Keratinocyte (primary cell): Measurements from ENCODE around the gene OR2AE1. TPM values are rescaled to one million over a fixed set of nuclear protein-coding genes. Genes with fewer than 3 reads are reported as not detected.
A peak's percentile ranks its signal among the peaks of the same experiment; 100 is the strongest.

ENCODE experiments used
- DNase-seq: peaks from one replicate; pipeline ENCODE4 v3.0.0-alpha.2; 2011; ENCODE audit warnings: low read depth, missing footprints, low spot score
- FAIRE-seq: peaks from 2 replicates; lab custom pipeline; 2011; peaks lifted over from hg19 to GRCh38; lab: Jason Lieb, UNC
- H2AFZ ChIP-seq: 2 replicates; pipeline ENCODE4 v1.6.0; 2012; ENCODE audit warnings: low read length, control low read depth, inconsistent platforms; ENCODE audit not compliant: control insufficient read depth
- H3K27ac ChIP-seq: 2 replicates; pipeline ENCODE4 v1.5.1; 2011; ENCODE audit warnings: low read length; ENCODE audit not compliant: control insufficient read depth, insufficient read depth
- H3K27me3 ChIP-seq: 3 replicates; pipeline ENCODE4 v1.6.0; 2011; ENCODE audit warnings: low read length; ENCODE audit not compliant: control insufficient read depth, insufficient read depth; ENCODE audit errors: extremely low read depth
- H3K36me3 ChIP-seq, 2 experiments: 2 replicates in 1 of 2; 3 replicates in 1 of 2; pipeline ENCODE4 v1.5.1; 2011; ENCODE audit warnings: low read length in 2 of 2, mild to moderate bottlenecking in 1 of 2; ENCODE audit not compliant: control insufficient read depth in 2 of 2, insufficient read depth in 2 of 2; ENCODE audit errors: extremely low read depth in 1 of 2
- H3K4me1 ChIP-seq: 3 replicates; pipeline ENCODE4 v1.5.1; 2011; ENCODE audit warnings: low read length; ENCODE audit not compliant: control insufficient read depth, insufficient read depth; ENCODE audit errors: extremely low read depth
- H3K4me2 ChIP-seq: 3 replicates; pipeline ENCODE4 v1.6.0; 2011; ENCODE audit warnings: low read depth, low read length; ENCODE audit not compliant: control insufficient read depth, insufficient read depth; ENCODE audit errors: extremely low read depth
- H3K4me3 ChIP-seq, 3 experiments: fragments of 200-600 bp in 1 of 3; sonication (generic) in 1 of 3; 2 replicates in 2 of 3; 3 replicates in 1 of 3; pipeline ENCODE4 v1.5.1; 2011 to 2016; ENCODE audit warnings: low read length in 3 of 3, mild to moderate bottlenecking in 3 of 3, control low read depth in 2 of 3, inconsistent platforms in 1 of 3, low read depth in 1 of 3, mixed read lengths in 1 of 3, mixed run types in 1 of 3, moderate library complexity in 1 of 3; ENCODE audit not compliant: control insufficient read depth in 2 of 3, insufficient read depth in 2 of 3; ENCODE audit errors: extremely low read depth in 1 of 3
- H3K79me2 ChIP-seq: 2 replicates; pipeline ENCODE4 v1.6.0; 2012; ENCODE audit warnings: low read length; ENCODE audit not compliant: control insufficient read depth, insufficient read depth
- H3K9ac ChIP-seq: 3 replicates; pipeline ENCODE4 v1.6.0; 2011; ENCODE audit warnings: low read length; ENCODE audit not compliant: control insufficient read depth, insufficient read depth; ENCODE audit errors: extremely low read depth
- H3K9me1 ChIP-seq: 3 replicates; pipeline ENCODE4 v1.6.0; 2011; ENCODE audit warnings: low read length; ENCODE audit not compliant: control insufficient read depth, insufficient read depth; ENCODE audit errors: extremely low read depth
- H3K9me3 ChIP-seq: 2 replicates; pipeline ENCODE4 v1.5.1; 2012; ENCODE audit warnings: low read depth, low read length; ENCODE audit not compliant: control insufficient read depth
- H4K20me1 ChIP-seq: 3 replicates; pipeline ENCODE4 v1.6.0; 2011; ENCODE audit warnings: low read length; ENCODE audit not compliant: control insufficient read depth, insufficient read depth; ENCODE audit errors: extremely low read depth
- EZH2 ChIP-seq: IDR thresholded peaks from one replicate; pipeline ENCODE4 v1.6.1; 2012; ENCODE audit warnings: inconsistent platforms, mild to moderate bottlenecking, low read length, moderate library complexity
- dilution Hi-C: fragments of 300-500 bp; cut with MboI; formaldehyde crosslinking; loops from one replicate; pipeline ENCODE4 v1.7.0; 2020; ENCODE audit warnings: low sequenced_read_pairs; ENCODE audit not compliant: extremely low pct_ligation_motif_present
- polyA plus RNA-seq, 5 experiments: library from polyadenylated mRNA; depleted of rRNA in 3 of 5; stranded (reverse) in 3 of 5; stranded (forward) in 1 of 5; unstranded in 1 of 5; fragments of >200 nt; gene quantifications; 1 replicate in 1 of 5; 2 replicates in 3 of 5; 3 replicates in 1 of 5; pipeline versions ENCODE4 v1.2.1 to v1.2.3, GENCODE V29; 2011 to 2012; ENCODE audit warnings: missing spikeins in 2 of 5, low read depth in 1 of 5, low replicate concordance in 1 of 5
- TF ChIP-seq, protein P1 (sequence below), 3 experiments: IDR thresholded peaks in 1 of 3; conservative IDR thresholded peaks in 1 of 3; optimal IDR thresholded peaks in 1 of 3; 2 replicates in 2 of 3; 3 replicates in 1 of 3; pipeline versions ENCODE3 to v1.5.1; 2011; ENCODE audit warnings: low read length in 3 of 3, mild to moderate bottlenecking in 3 of 3, moderate library complexity in 2 of 3, control low read depth in 1 of 3, inconsistent platforms in 1 of 3; ENCODE audit not compliant: insufficient read depth in 2 of 3; ENCODE audit errors: extremely low read depth in 1 of 3

OR2AE1 gene
- polyA plus RNA-seq, 1 donor (not counting 4 experiments of a cell fraction or from before 2014, with no cell fraction given): not detected

DNA sequence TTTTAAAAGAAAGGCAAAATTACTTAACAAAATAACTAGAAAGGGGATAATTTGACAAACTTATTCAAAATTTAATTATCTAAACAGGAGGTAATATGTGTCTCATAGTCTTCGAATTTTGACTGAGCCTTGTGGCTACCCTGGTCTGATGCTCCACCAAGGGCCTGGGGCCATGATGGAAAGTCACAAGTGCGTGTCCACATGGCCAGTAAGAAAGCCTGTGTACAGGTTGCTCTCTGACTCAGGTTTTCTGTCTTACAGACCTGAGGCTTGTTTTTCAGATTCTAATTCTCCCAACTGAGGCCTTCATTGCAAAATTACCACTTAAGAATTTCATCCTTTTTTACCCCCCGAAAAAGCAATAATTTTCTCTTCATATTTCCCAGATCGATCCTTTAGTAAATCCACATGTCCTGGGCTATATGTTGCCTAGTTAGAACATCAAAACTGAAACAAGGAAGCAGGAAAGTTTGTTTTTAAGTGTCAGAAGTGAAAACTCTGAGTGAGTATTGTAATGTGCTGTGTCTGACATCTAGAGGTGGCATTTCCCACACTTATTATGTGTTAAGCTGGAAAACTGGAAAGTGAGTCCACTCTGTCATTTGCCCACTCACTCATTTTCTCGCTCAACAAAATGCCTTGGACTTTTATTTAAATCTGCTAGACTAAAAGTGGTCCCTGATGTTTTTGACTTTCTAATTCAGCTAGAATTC lies 39.0 kb downstream of the OR2AE1 start:
- Histone ChIP-seq H2AFZ (no peak overlapping the region), H3K4me3 (no peak overlapping the region), H3K9me1 (no peaks in the 10 kb centered on the region), H3K36me3 (no peaks in the 10 kb centered on the region), H3K4me2 (no peak overlapping the region), H4K20me1 (no peaks in the 10 kb centered on the region), H3K9me3 (no peaks in the 10 kb centered on the region), H3K27me3 (no peaks in the 10 kb centered on the region), H3K4me1 (peaks cover 12% of the 10 kb centered on the region), H3K9ac (no peak overlapping the region), H3K27ac (no peak overlapping the region), H3K79me2 (no peaks in the 10 kb centered on the region)
- FAIRE-seq (peak; percentile 64), DNase-seq (no peak)
- no peak for TF ChIP-seq EZH2
- TF ChIP-seq, protein P1, sequence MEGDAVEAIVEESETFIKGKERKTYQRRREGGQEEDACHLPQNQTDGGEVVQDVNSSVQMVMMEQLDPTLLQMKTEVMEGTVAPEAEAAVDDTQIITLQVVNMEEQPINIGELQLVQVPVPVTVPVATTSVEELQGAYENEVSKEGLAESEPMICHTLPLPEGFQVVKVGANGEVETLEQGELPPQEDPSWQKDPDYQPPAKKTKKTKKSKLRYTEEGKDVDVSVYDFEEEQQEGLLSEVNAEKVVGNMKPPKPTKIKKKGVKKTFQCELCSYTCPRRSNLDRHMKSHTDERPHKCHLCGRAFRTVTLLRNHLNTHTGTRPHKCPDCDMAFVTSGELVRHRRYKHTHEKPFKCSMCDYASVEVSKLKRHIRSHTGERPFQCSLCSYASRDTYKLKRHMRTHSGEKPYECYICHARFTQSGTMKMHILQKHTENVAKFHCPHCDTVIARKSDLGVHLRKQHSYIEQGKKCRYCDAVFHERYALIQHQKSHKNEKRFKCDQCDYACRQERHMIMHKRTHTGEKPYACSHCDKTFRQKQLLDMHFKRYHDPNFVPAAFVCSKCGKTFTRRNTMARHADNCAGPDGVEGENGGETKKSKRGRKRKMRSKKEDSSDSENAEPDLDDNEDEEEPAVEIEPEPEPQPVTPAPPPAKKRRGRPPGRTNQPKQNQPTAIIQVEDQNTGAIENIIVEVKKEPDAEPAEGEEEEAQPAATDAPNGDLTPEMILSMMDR (optimal IDR thresholded peaks at IDR 0.05 in 1 of 3, IDR thresholded peaks at IDR 0.05 in 1 of 3, conservative IDR thresholded peaks at IDR 0.05 in 1 of 3; ENCODE audit: extremely low read depth in 1 of 3, insufficient read depth in 2 of 3, low read length in 3 of 3): peak; percentile 27 to 36 (median 34)
- dilution Hi-C loops: no loop called here

DNA sequence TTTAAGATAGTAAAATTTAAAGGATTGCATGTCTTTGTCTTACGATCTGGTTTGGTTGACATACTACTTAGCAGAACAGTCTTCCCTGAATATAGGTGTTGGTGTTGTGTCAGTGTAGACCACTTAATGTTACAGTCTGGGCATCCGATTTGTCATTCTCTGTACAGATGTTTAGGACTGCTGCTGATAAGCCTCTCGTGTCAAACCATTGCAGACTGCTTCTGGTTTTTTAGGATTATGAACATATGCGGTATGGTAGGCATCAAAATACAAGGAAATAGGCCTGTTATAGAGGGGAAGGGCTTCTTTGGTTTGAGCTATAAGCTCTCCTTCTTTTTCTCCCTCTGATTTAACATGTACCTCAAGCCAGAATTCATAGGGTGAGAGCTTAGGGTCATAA lies 41.6 kb downstream of the OR2AE1 start:
- FAIRE-seq (no peak), DNase-seq (no peak)
- TF ChIP-seq EZH2: no peak
- TF ChIP-seq, protein P1 (optimal IDR thresholded peaks at IDR 0.05 in 1 of 3, IDR thresholded peaks at IDR 0.05 in 1 of 3, conservative IDR thresholded peaks at IDR 0.05 in 1 of 3; ENCODE audit: extremely low read depth in 1 of 3, insufficient read depth in 2 of 3, low read length in 3 of 3): no peak
- no peak overlapping the region for H3K4me3 ChIP-seq
- no peaks in the 10 kb centered on the region for H3K27me3 ChIP-seq
- no peak overlapping the region for H2AFZ ChIP-seq
- no peak overlapping the region for H3K4me2 ChIP-seq
- H3K4me1 ChIP-seq: peaks cover 11% of the 10 kb centered on the region
- H3K9me3 ChIP-seq: no peaks in the 10 kb centered on the region
- H3K79me2 ChIP-seq: no peaks in the 10 kb centered on the region
- no peaks in the 10 kb centered on the region for H3K36me3 ChIP-seq
- dilution Hi-C loops: no loop called here
- H3K27ac ChIP-seq: no peak overlapping the region
- H3K9me1 ChIP-seq: no peaks in the 10 kb centered on the region
- no peaks in the 10 kb centered on the region for H4K20me1 ChIP-seq
- no peak overlapping the region for H3K9ac ChIP-seq
